Fibroblast of the conjunctiva (primary cell): Measurements from ENCODE around the gene IGSF11.
"Not testable (repeated sequence)": the region's sequence is repeated elsewhere in the genome, so short reads cannot be mapped to it uniquely, and the experiment has no call there.

Source experiments
- DNase-seq: peaks from one replicate; pipeline ENCODE4 v3.0.0-alpha.2; 2010; ENCODE audit warnings: low read depth

The IGSF11 gene

DNA sequence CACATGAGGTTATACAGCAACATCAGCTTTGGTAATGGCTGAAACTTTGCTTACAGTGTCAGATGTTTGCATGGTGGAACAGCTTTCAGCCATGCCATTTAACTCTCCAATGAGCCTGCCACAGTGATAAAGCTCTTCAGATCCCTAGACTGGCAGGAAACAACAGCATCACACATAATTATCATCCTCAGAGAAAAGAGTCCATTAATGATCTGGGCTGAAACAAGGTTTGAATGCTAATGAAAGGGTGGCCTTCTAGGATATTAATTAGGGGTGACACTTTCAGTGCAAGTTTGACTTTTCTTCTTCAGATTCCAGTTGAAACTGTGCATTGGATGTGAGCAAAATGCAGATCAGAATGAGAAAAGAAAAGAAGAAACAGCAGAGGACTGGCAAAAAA lies 166.6 kb downstream of the IGSF11 start:
- no peak for DNase-seq

DNA sequence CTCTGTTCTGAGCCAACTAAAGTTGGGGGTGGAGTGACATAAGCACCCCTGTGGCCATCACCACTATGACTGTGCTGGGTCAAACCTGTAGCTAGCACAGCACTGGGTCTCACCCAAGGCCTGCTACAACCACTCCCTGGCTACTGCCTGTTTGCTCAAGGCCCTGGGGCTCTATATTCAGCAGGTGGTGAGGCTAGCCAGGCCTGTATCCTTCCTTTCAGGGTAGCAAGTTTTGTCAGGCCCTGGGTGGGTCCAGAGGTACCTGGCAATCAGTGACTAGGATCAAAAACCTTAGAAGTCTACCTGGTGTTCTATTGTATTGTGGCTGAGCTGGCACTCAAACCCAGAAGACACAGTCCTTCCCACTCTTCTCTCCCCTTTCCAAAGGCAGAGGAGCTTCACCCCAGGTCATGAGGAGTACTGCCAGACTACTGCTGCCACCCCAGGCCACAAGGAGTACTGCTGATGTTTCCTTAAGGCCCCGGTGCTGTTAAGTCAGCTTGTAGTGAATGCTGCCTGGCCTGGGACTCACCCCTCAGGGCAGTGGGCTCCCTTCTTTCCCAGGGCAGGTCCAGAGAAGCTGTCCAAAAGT lies 170.8 kb downstream of the IGSF11 start:
- no peak for DNase-seq

DNA sequence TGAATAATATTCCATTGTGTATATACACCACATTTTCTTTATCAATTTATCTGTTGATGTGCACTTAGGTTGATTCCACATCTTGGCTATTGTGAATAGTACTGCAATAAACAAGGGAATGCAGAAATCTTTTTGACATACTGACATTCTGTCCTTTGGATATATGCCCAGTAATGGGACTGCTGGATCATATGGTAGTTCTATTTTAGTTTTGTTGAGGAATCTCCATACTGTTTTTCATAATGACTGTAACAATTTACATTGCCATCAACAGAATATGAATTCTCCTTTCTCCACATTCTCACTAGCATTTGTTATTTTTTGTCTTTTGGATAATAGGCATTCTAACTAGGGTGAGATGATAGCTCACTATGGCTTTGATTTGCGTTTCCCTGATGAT lies 174.7 kb downstream of the IGSF11 start:
- no peak for DNase-seq

DNA sequence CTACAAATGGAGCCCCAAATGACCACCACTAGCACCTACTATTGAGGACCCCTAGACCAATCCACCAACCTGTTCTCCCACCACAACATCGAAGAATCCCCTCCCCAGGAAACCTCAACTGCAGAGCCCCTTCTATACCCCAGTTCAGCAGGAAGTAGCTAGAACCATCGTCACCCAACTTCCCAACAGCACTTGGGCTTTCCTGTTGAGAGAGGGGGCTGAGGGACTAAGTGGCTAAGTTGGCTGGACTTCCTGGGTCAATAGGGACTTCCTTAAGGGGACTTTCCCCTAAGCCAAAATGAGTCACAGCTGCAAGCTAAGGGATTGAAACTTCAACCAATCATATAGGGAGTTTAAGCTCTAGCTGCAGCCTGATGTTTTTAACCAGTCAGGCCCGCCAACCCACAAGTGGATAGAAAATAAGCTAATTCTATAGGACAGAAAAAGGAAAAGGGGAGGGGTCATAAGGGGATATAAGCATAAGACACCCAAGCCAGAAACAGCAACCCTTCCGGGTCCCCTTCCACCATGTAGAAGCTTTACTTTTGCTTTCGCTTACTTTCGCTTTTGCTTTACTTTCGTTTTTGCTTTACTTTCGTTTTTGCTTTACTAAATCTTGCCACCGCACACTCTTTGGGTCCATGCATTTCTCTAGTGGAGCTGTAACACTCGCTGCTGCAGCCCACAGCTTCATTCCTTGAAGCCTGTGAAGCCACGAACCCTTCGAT lies 183.0 kb downstream of the IGSF11 start:
- not testable (repeated sequence) for DNase-seq

DNA sequence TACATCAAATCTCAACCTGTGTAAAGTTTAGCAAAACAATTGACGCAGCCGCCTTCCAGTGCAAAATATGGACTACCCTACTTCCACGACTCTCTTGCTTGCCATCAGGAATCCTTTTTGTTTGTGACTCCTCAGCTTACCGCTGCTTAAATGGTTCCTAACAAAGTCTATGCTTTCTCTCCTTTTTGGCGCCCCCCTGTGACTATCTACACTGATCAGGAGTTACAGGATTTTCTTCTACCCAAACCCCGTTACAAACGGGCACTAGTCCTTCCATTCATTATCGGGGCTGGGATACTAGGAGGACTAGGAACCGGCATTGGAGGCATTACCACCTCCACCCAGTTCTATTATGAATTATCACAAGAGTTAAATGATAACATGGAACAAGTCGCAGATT lies 184.0 kb downstream of the IGSF11 start:
- DNase-seq: no peak
